Neuronal stem cell (in vitro differentiated cells): Measurements from ENCODE around the gene DNLZ.

Experiments
- DNase-seq: peaks from one replicate; pipeline ENCODE4 v3.0.0-alpha.2; 2013; ENCODE audit warnings: low spot score
- H2AFZ ChIP-seq: one replicate; pipeline ENCODE4 v1.6.1; 2013; ENCODE audit warnings: mild to moderate bottlenecking, low read length, inconsistent platforms
- H2AK5ac ChIP-seq: 2 replicates; pipeline ENCODE4 v1.6.1; 2013; ENCODE audit warnings: low read depth, mild to moderate bottlenecking, inconsistent platforms, low read length, moderate library complexity, mixed read lengths
- H2BK120ac ChIP-seq: 2 replicates; pipeline ENCODE4 v1.6.1; 2013; ENCODE audit warnings: low read depth, mild to moderate bottlenecking, inconsistent platforms, low read length, moderate library complexity, mixed read lengths
- H2BK12ac ChIP-seq: one replicate; pipeline ENCODE4 v1.6.1; 2013; ENCODE audit warnings: low read length, inconsistent platforms
- H2BK15ac ChIP-seq: 2 replicates; pipeline ENCODE4 v1.6.1; 2013; ENCODE audit warnings: mild to moderate bottlenecking, low read length, inconsistent platforms, mixed read lengths
- H2BK5ac ChIP-seq: one replicate; pipeline ENCODE4 v1.6.1; 2013; ENCODE audit warnings: inconsistent platforms, mild to moderate bottlenecking, low read length, moderate library complexity
- H3K14ac ChIP-seq: one replicate; pipeline ENCODE4 v1.6.1; 2013; ENCODE audit warnings: low read length, inconsistent platforms
- H3K18ac ChIP-seq: 2 replicates; pipeline ENCODE4 v1.6.1; 2013; ENCODE audit warnings: low read length, inconsistent platforms
- H3K23ac ChIP-seq: 2 replicates; pipeline ENCODE4 v1.6.1; 2013; ENCODE audit warnings: low read depth, mild to moderate bottlenecking, mixed read lengths, low read length, inconsistent platforms; ENCODE audit not compliant: poor library complexity
- H3K27ac ChIP-seq: replicated peaks from 3 replicates; pipeline ENCODE4 v1.5.1; 2013; ENCODE audit warnings: low read length, inconsistent platforms
- H3K27me3 ChIP-seq, 3 experiments: 2 replicates each; pipeline ENCODE4 v1.6.1; 2013; ENCODE audit warnings: low read length in 3 of 3, mild to moderate bottlenecking in 2 of 3, inconsistent platforms in 1 of 3, low read depth in 1 of 3, mixed read lengths in 1 of 3, moderate library complexity in 1 of 3; ENCODE audit not compliant: control insufficient read depth in 3 of 3, insufficient read depth in 3 of 3
- H3K36me3 ChIP-seq, 2 donors: replicated peaks in 1 of 2; 2 replicates each; pipeline ENCODE4 v1.6.1; 2013; ENCODE audit warnings: low read length in 2 of 2; ENCODE audit not compliant: control insufficient read depth in 2 of 2, insufficient read depth in 2 of 2
- H3K4ac ChIP-seq: 2 replicates; pipeline ENCODE4 v1.6.1; 2013; ENCODE audit warnings: inconsistent platforms, mild to moderate bottlenecking, low read length, moderate library complexity
- H3K4me1 ChIP-seq, 2 donors: 1 replicate in 1 of 2; 2 replicates in 1 of 2; pipeline ENCODE4 v1.6.1; 2013; ENCODE audit warnings: low read length in 2 of 2, low read depth in 1 of 2; ENCODE audit not compliant: control insufficient read depth in 2 of 2, insufficient read depth in 1 of 2
- H3K4me2 ChIP-seq: one replicate; pipeline ENCODE4 v1.6.1; 2013; ENCODE audit warnings: mild to moderate bottlenecking, low read length, inconsistent platforms; ENCODE audit not compliant: insufficient read depth, poor library complexity, severe bottlenecking
- H3K4me3 ChIP-seq, 2 donors: 2 replicates each; pipeline ENCODE4 v1.5.1; 2013; ENCODE audit warnings: low read length in 2 of 2, mild to moderate bottlenecking in 2 of 2, inconsistent platforms in 1 of 2, moderate library complexity in 1 of 2
- H3K79me1 ChIP-seq: one replicate; pipeline ENCODE4 v1.6.1; 2013; ENCODE audit warnings: low read depth, mild to moderate bottlenecking, inconsistent platforms, low read length, moderate library complexity
- H3K9ac ChIP-seq: one replicate; pipeline ENCODE4 v1.6.1; 2013; ENCODE audit warnings: mild to moderate bottlenecking, low read depth, low read length, inconsistent platforms; ENCODE audit not compliant: poor library complexity
- H3K9me3 ChIP-seq, 2 donors: replicated peaks in 1 of 2; 2 replicates each; pipeline versions ENCODE3 to v1.6.1; 2013; ENCODE audit warnings: low read length in 2 of 2, mild to moderate bottlenecking in 2 of 2, inconsistent platforms in 1 of 2, low read depth in 1 of 2, mixed read lengths in 1 of 2, moderate library complexity in 1 of 2; ENCODE audit not compliant: control insufficient read depth in 2 of 2, insufficient read depth in 1 of 2
- H4K8ac ChIP-seq: one replicate; pipeline ENCODE4 v1.6.1; 2013; ENCODE audit warnings: low read depth, mild to moderate bottlenecking, inconsistent platforms, low read length, moderate library complexity
- H4K91ac ChIP-seq: one replicate; pipeline ENCODE4 v1.6.1; 2013; ENCODE audit warnings: low read length, low read depth, mild to moderate bottlenecking, inconsistent platforms; ENCODE audit not compliant: poor library complexity
- WGBS, 2 donors: extraction: QIAGEN DNeasy Blood & Tissue Kit; methylation state at CpG; one replicate each; pipeline ENCODE4 v1.1.7; 2013; ENCODE audit warnings: missing lambda C conversion rate in 2 of 2, mixed read lengths in 1 of 2; ENCODE audit not compliant: insufficient read length in 2 of 2, insufficient replicate concordance in 1 of 2; ENCODE audit errors: extremely low coverage in 2 of 2; 5-methylcytosine and 5-hydroxymethylcytosine counted together

Gene DNLZ

DNA sequence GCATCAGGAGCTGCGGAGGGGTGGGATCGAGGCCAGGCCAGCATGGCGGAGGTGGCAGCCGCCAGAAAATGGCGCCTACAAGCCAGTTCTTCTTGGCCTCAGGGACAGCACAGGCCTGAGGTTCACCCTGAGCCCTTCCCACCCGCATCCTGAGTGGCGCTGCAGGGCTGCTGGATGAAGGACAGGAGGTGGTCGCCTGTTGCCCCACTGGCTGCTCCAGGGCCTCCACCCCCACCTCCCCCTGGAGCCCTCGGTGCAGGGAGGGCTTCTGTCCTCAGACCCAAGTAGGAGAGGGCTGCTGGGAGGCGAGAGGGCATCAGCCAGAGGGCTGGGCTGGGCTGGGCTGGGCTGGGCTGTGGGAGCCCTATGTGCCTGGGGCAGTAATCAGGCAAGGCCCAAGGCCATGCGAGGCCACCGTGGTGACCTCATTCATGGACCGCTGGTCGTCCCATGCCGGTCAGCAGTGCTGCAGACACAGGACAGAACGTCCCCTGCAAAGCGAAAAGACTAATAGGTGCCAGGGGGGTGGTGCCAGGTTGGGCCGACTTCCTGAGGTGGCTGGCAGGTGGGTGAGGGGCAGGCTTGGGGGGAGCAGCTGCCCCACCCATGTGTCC lies 22.4 kb downstream of the DNLZ start:
- H3K27ac ChIP-seq = no peak overlapping the region
- H2BK12ac ChIP-seq = no peak overlapping the region
- no peaks in the 10 kb centered on the region for H3K9me3 ChIP-seq
- no peak overlapping the region for H3K4me2 ChIP-seq
- no peak overlapping the region for H3K14ac ChIP-seq
- H2BK15ac ChIP-seq = no peak overlapping the region
- H3K23ac ChIP-seq = peak overlapping the region; percentile 43
- H4K91ac ChIP-seq = peak overlapping the region; percentile 53
- no peak overlapping the region for H3K4me3 ChIP-seq
- WGBS, 2 donors = no CpG with 5 or more reads among the region's 18 CpGs
- H3K18ac ChIP-seq = peak overlapping the region; percentile 38
- H4K8ac ChIP-seq = no peak overlapping the region
- no peak for DNase-seq
- H3K9ac ChIP-seq = peak overlapping the region; percentile 78
- no peak overlapping the region for H3K4ac ChIP-seq
- peaks cover 12% of the 10 kb centered on the region for H3K79me1 ChIP-seq
- H2BK120ac ChIP-seq = peak overlapping the region; percentile 94
- H3K4me1 ChIP-seq = peaks cover 8 to 21% of the 10 kb centered on the region in 2 donors
- H2BK5ac ChIP-seq = peak overlapping the region; percentile 53
- H3K36me3 ChIP-seq = peaks cover 30 to 66% of the 10 kb centered on the region in 2 donors
- H3K27me3 ChIP-seq = no peaks in the 10 kb centered on the region
- H2AFZ ChIP-seq = no peak overlapping the region
- H2AK5ac ChIP-seq = peak overlapping the region; percentile 79

DNA sequence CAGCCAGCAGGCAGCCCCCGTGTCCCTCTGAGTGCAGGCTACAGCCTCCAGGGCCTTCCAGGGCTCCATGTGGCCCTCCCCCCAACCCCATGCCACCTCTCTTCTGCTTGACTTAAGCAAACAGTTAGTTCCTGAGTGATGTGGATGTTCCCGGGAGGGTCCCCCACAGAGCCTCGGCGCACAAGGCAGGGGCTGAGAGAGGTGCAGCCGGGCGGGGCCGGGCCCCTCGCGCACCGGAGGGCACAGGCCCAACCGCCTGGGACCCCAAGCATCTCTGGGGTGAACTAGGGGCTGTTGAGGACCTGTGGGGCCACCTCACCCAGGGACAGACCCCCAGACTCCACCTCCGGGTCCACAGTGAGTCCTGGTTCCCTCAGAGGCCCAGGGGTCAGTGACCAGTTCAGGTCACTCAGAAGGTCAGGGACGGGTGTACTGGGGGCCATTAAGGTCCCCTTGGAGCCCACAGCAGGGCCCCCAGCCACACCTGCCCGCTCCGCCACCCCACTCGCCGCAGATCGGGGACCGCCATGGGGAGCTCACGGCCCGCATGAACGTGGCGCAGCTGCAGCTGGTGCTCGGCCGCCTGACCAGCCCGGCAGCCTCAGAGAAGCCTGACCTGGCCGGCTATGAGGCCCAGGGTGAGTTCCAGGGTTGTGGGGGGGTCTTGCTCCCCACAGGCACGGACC lies 23.0 kb downstream of the DNLZ start:
- no peak overlapping the region for H3K4me2 ChIP-seq
- peaks cover 30 to 72% of the 10 kb centered on the region in 2 donors for H3K36me3 ChIP-seq
- no CpG with 5 or more reads among the region's 28 CpGs for WGBS, 2 donors

GRCh38 chr9:136339958-136340310 lies 23.6 kb downstream of the DNLZ start:
- peaks cover 30 to 75% of the 10 kb centered on the region in 2 donors for H3K36me3 ChIP-seq
- DNase-seq = no peak

More for the DNA sequence above, 23.0 kb downstream of the DNLZ start:
- H3K9me3 ChIP-seq = no peaks in the 10 kb centered on the region
- DNase-seq = no peak
- H3K27me3 ChIP-seq = no peaks in the 10 kb centered on the region
- no peak overlapping the region for H3K4me3 ChIP-seq
- peak overlapping the region; percentile 43 for H3K23ac ChIP-seq
- no peak overlapping the region for H3K18ac ChIP-seq
- peak overlapping the region; percentile 75 for H2AK5ac ChIP-seq
- H4K91ac ChIP-seq = no peak overlapping the region
- H2BK5ac ChIP-seq = peak overlapping the region; percentile 53
- H3K79me1 ChIP-seq = peaks cover 12% of the 10 kb centered on the region
- H3K14ac ChIP-seq = peak overlapping the region; percentile 97
- peak overlapping the region; percentile 3 for H4K8ac ChIP-seq
- no peak overlapping the region for H3K4ac ChIP-seq
- H2AFZ ChIP-seq = no peak overlapping the region
- no peak overlapping the region for H3K9ac ChIP-seq
- no peak overlapping the region for H3K27ac ChIP-seq
- no peak overlapping the region for H2BK15ac ChIP-seq
- H2BK12ac ChIP-seq = peak overlapping the region; percentile 10
- peak overlapping the region; percentile 47 for H2BK120ac ChIP-seq
- H3K4me1 ChIP-seq = peaks cover 2 to 16% of the 10 kb centered on the region in 2 donors

More at GRCh38 chr9:136339958-136340310, 23.6 kb downstream of the DNLZ start:
- no peaks in the 10 kb centered on the region for H3K27me3 ChIP-seq
- H3K14ac ChIP-seq = peak overlapping the region; percentile 97
- H2BK15ac ChIP-seq = no peak overlapping the region
- H3K9ac ChIP-seq = peak overlapping the region; percentile 21
- H3K23ac ChIP-seq = peak overlapping the region; percentile 43
- H2AK5ac ChIP-seq = peak overlapping the region; percentile 75
- peaks cover 0 to 16% of the 10 kb centered on the region in 2 donors for H3K4me1 ChIP-seq
- H3K4me2 ChIP-seq = no peak overlapping the region
- peak overlapping the region; percentile 28 for H3K18ac ChIP-seq
- no peaks in the 10 kb centered on the region for H3K9me3 ChIP-seq
- H4K91ac ChIP-seq = no peak overlapping the region
- peak overlapping the region; percentile 31 for H2BK120ac ChIP-seq
- H2AFZ ChIP-seq = no peak overlapping the region
- no peak overlapping the region for H3K4ac ChIP-seq
- no CpG with 5 or more reads among the region's 12 CpGs for WGBS, 2 donors
- H3K27ac ChIP-seq = no peak overlapping the region
- H4K8ac ChIP-seq = no peak overlapping the region
- H3K4me3 ChIP-seq = no peak overlapping the region
- peak overlapping the region; percentile 10 for H2BK12ac ChIP-seq
- peak overlapping the region; percentile 53 for H2BK5ac ChIP-seq
- peaks cover 14% of the 10 kb centered on the region for H3K79me1 ChIP-seq
